Muscle of leg (tissue), 16 donors: ENCODE results near the gene STX17. TPM values are rescaled to one million over a fixed set of nuclear protein-coding genes. Genes with fewer than 3 reads are reported as not detected.
"Not testable (repeated sequence)": the region's sequence is repeated elsewhere in the genome, so short reads cannot be mapped to it uniquely, and the experiment has no call there.

Source experiments
- DNase-seq: peaks from one replicate; pipeline ENCODE4 v3.0.0; 2013
- H3K27ac ChIP-seq: one replicate; pipeline ENCODE4 v1.5.1; 2013; ENCODE audit warnings: mild to moderate bottlenecking, low read length, control low read depth
- H3K27me3 ChIP-seq: one replicate; pipeline ENCODE4 v1.6.1; 2013; ENCODE audit warnings: low read length; ENCODE audit not compliant: control insufficient read depth, insufficient read depth
- H3K36me3 ChIP-seq: one replicate; pipeline ENCODE4 v1.6.1; 2013; ENCODE audit warnings: low read length; ENCODE audit not compliant: control insufficient read depth, insufficient read depth
- H3K4me1 ChIP-seq: one replicate; pipeline ENCODE4 v1.6.1; 2013; ENCODE audit warnings: low read length; ENCODE audit not compliant: control insufficient read depth, insufficient read depth
- H3K4me3 ChIP-seq: one replicate; pipeline ENCODE4 v1.5.1; 2013; ENCODE audit warnings: low read length, control low read depth
- H3K9me3 ChIP-seq: replicated peaks from 2 replicates; pipeline ENCODE4 v1.6.1; 2013; ENCODE audit warnings: low read depth, low read length; ENCODE audit not compliant: control insufficient read depth
- WGBS: methylation state at CpG from one replicate; pipeline ENCODE4 v1.1.5; 2013; ENCODE audit warnings: missing lambda C conversion rate; ENCODE audit not compliant: insufficient coverage; 5-methylcytosine and 5-hydroxymethylcytosine counted together
- long read RNA-seq, 11 donors: transcript quantifications; one replicate each; lab custom pipeline, GENCODE V29; 2026
- polyA plus RNA-seq, 8 donors: library from polyadenylated mRNA; unstranded; fragments of 120-200 nt; gene quantifications; one replicate each; pipeline versions ENCODE4 v1.2.1 to v1.2.3, GENCODE V29; 2013; ENCODE audit warnings: inconsistent platforms in 1 of 8, low replicate concordance in 1 of 8; ENCODE audit not compliant: insufficient read length in 8 of 8, insufficient read depth in 1 of 8
- total RNA-seq: library from RNA; stranded (reverse); fragments of 120-200 nt; gene quantifications from one replicate; pipeline ENCODE4 v1.2.4, GENCODE V29; 2013

The STX17 gene
- 15.0 TPM for total RNA-seq
- polyA plus RNA-seq, result 10 to 100 TPM; 10.8 to 15.5 (median 12.8) TPM
- long read RNA-seq, donor 1, partial matches to known transcripts, result 6 of 6 reads
- long read RNA-seq, donor 1, other reads (novel, unspliced or antisense), result 0 of 6 reads
- long read RNA-seq, donor 2, partial matches to known transcripts, result 0 of 1 reads
- long read RNA-seq, donor 2, other reads (novel, unspliced or antisense), result 0 of 1 reads
- long read RNA-seq, donor 3, partial matches to known transcripts, result 0 of 3 reads
- long read RNA-seq, donor 3, other reads (novel, unspliced or antisense), result 0 of 3 reads
- long read RNA-seq, donor 4, partial matches to known transcripts, result 0 of 1 reads
- long read RNA-seq, donor 4, other reads (novel, unspliced or antisense), result 0 of 1 reads
- long read RNA-seq, donor 5, partial matches to known transcripts, result 35 of 98 reads
- long read RNA-seq, donor 5, other reads (novel, unspliced or antisense), result 58 of 98 reads
- long read RNA-seq, donor 6, partial matches to known transcripts, result 0 of 2 reads
- long read RNA-seq, donor 6, other reads (novel, unspliced or antisense), result 0 of 2 reads
- long read RNA-seq, donor 7, partial matches to known transcripts, result 0 of 2 reads
- long read RNA-seq, donor 7, other reads (novel, unspliced or antisense), result 0 of 2 reads
- long read RNA-seq, donor 8, transcript STX17-201 (8 exons, 2,713 nt), result major isoform, 5 of 6 reads
- long read RNA-seq, donor 8, partial matches to known transcripts, result 0 of 6 reads
- long read RNA-seq, donor 8, other reads (novel, unspliced or antisense), result 0 of 6 reads
- long read RNA-seq, donor 9, partial matches to known transcripts, result 0 of 5 reads
- long read RNA-seq, donor 9, other reads (novel, unspliced or antisense), result 0 of 5 reads
- long read RNA-seq, donor 10, partial matches to known transcripts, result 0 of 5 reads
- long read RNA-seq, donor 10, other reads (novel, unspliced or antisense), result 0 of 5 reads
- long read RNA-seq, donor 11, partial matches to known transcripts, result 0 of 3 reads
- long read RNA-seq, donor 11, other reads (novel, unspliced or antisense), result 0 of 3 reads

- Histone ChIP-seq H3K4me3 (peak within 1 kb of the TSS; percentile 97), H3K36me3 (peaks cover 2% of the 10 kb centered on the region), H3K9me3 (no peaks in the 10 kb centered on the region), H3K4me1 (peaks cover 3% of the 10 kb centered on the region), H3K27me3 (peaks cover 4% of the 10 kb centered on the region), H3K27ac (peak within 1 kb of the TSS; percentile 96)
- WGBS, result under 1% methylated on average over 73 of the region's 76 CpGs
- peak; percentile 82 for DNase-seq
Observed at GRCh38 chr9:99906403-99907207, at the start of gene STX17. STX17 (plus strand) TSS chr9:99906654; CDS start chr9:99915240, 8,586 bp downstream.

GRCh38 chr9:99857576-99857975 lies 48.9 kb upstream of the STX17 start:
- H3K4me3 ChIP-seq, H3K36me3 ChIP-seq, H3K9me3 ChIP-seq, H3K27me3 ChIP-seq, DNase-seq, H3K4me1 ChIP-seq, H3K27ac ChIP-seq: not testable (repeated sequence)
- no CpG with 5 or more reads among the region's 3 CpGs for WGBS

- Histone ChIP-seq H3K36me3 (no peaks in the 10 kb centered on the region), H3K4me1 (peaks cover 3% of the 10 kb centered on the region), H3K9me3 (no peaks in the 10 kb centered on the region), H3K4me3 (no peak overlapping the region), H3K27me3 (no peaks in the 10 kb centered on the region), H3K27ac (no peak overlapping the region)
- WGBS, result no CpG with 5 or more reads among the region's 3 CpGs
- no peak for DNase-seq
Observed at GRCh38 chr9:99858087-99858486, 48.4 kb upstream of the STX17 start.

- H3K4me3 ChIP-seq, result no peak overlapping the region
- WGBS, result no CpG with 5 or more reads among the region's 5 CpGs
- H3K27me3 ChIP-seq, result no peaks in the 10 kb centered on the region
- no peak overlapping the region for H3K27ac ChIP-seq
- DNase-seq, result peak; percentile 73
- H3K9me3 ChIP-seq, result no peaks in the 10 kb centered on the region
- no peaks in the 10 kb centered on the region for H3K36me3 ChIP-seq
- peaks cover 3% of the 10 kb centered on the region for H3K4me1 ChIP-seq
Observed at GRCh38 chr9:99859243-99859980, 47.0 kb upstream of the STX17 start.

GRCh38 chr9:99860266-99860665 lies 46.2 kb upstream of the STX17 start:
- DNase-seq, result peak; percentile 74
- WGBS, result no CpG with 5 or more reads among the region's 1 CpG
- no peaks in the 10 kb centered on the region for H3K36me3 ChIP-seq
- no peak overlapping the region for H3K27ac ChIP-seq
- H3K4me3 ChIP-seq, result no peak overlapping the region
- H3K9me3 ChIP-seq, result no peaks in the 10 kb centered on the region
- H3K4me1 ChIP-seq, result peaks cover 3% of the 10 kb centered on the region
- H3K27me3 ChIP-seq, result no peaks in the 10 kb centered on the region

- DNase-seq, result peak; percentile 22
- H3K4me1 ChIP-seq, result peaks cover 3% of the 10 kb centered on the region
- WGBS, result no CpG with 5 or more reads among the region's 2 CpGs
- no peak overlapping the region for H3K27ac ChIP-seq
- no peak overlapping the region for H3K4me3 ChIP-seq
- H3K36me3 ChIP-seq, result no peaks in the 10 kb centered on the region
- H3K9me3 ChIP-seq, result no peaks in the 10 kb centered on the region
- H3K27me3 ChIP-seq, result no peaks in the 10 kb centered on the region
Observed at GRCh38 chr9:99863955-99864354, 42.5 kb upstream of the STX17 start.

GRCh38 chr9:99866398-99866797 lies 40.1 kb upstream of the STX17 start:
- no peaks in the 10 kb centered on the region for H3K9me3 ChIP-seq
- H3K4me1 ChIP-seq, result no peaks in the 10 kb centered on the region
- H3K4me3 ChIP-seq, result no peak overlapping the region
- H3K27ac ChIP-seq, result no peak overlapping the region
- no peaks in the 10 kb centered on the region for H3K27me3 ChIP-seq
- DNase-seq, result no peak
- WGBS, result no CpG with 5 or more reads among the region's 2 CpGs
- no peaks in the 10 kb centered on the region for H3K36me3 ChIP-seq

GRCh38 chr9:99867536-99867935 lies 38.9 kb upstream of the STX17 start:
- no CpG with 5 or more reads among the region's 3 CpGs for WGBS
- Histone ChIP-seq H3K27me3 (no peaks in the 10 kb centered on the region), H3K4me3 (no peak overlapping the region), H3K9me3 (no peaks in the 10 kb centered on the region), H3K27ac (no peak overlapping the region), H3K4me1 (no peaks in the 10 kb centered on the region), H3K36me3 (no peaks in the 10 kb centered on the region)
- DNase-seq, result no peak

GRCh38 chr9:99867968-99868367 lies 38.5 kb upstream of the STX17 start:
- no peak overlapping the region for H3K4me3 ChIP-seq
- H3K4me1 ChIP-seq, result no peaks in the 10 kb centered on the region
- no peaks in the 10 kb centered on the region for H3K36me3 ChIP-seq
- DNase-seq, result no peak
- no peak overlapping the region for H3K27ac ChIP-seq
- H3K9me3 ChIP-seq, result no peaks in the 10 kb centered on the region
- no peaks in the 10 kb centered on the region for H3K27me3 ChIP-seq
